ENCODE results near the gene CC2D2A. TPM values are rescaled to one million over a fixed set of nuclear protein-coding genes. Genes with fewer than 3 reads are reported as not detected.

Gene CC2D2A
- total and polyA plus RNA-seq, 9 of the 15 experiments (the other 6 are each of a cell fraction or from before 2014, with no cell fraction given): 0.36 to 2.5 (median 1.6) TPM

GRCh38 chr4:15638418-15638817 lies 168.7 kb downstream of the CC2D2A start:
- BruUV-seq (replicated peaks): no TSS peak
- CTCF ChIA-PET (ENCODE audit: low intra/inter-chr PET ratio): no interaction called here
- 86% methylated on average over 6 of the region's 6 CpGs for WGBS (ENCODE audit: insufficient coverage, low coverage, missing lambda C conversion rate)
- TF ChIP-seq ZBTB43 (CRISPR knock-in tag; IDR thresholded peaks at IDR 0.05) (no peak), CEBPB (tag; IDR thresholded peaks at IDR 0.05) (peak; percentile 56; the same call in 1 of the 2 replicates), TCF7L2 (IDR thresholded peaks at IDR 0.05; ENCODE audit: low read depth, low read length) (no peak), THAP12 (CRISPR knock-in tag; IDR thresholded peaks at IDR 0.05) (no peak), HDGF (IDR thresholded peaks at IDR 0.05) (no peak), CEBPG (CRISPR knock-in tag; IDR thresholded peaks at IDR 0.05) (no peak), CEBPG (tag; conservative IDR thresholded peaks at IDR 0.05 in 1 of 2, IDR thresholded peaks at IDR 0.05 in 1 of 2) (peak in 1 of 2 experiments; percentile 65; a peak in 2 of 4 replicates), ZNF407 (IDR thresholded peaks at IDR 0.05; ENCODE audit: low read depth) (no peak), HMGXB4 (CRISPR knock-in tag; IDR thresholded peaks at IDR 0.05) (no peak)

More at GRCh38 chr4:15638418-15638817, 168.7 kb downstream of the CC2D2A start:
- no peak overlapping the region for H2AFZ ChIP-seq (ENCODE audit: low read depth, low read length)
- no peaks in the 10 kb centered on the region for H4K20me1 ChIP-seq (replicated peaks; ENCODE audit: control insufficient read depth, insufficient read depth, low read length)
- H3K9me1 ChIP-seq (ENCODE audit: control insufficient read depth, insufficient read depth, low read length): no peaks in the 10 kb centered on the region
- in situ Hi-C loops (cut with MboI) (no loop called here), intact Hi-C loops (cut with micrococcal nuclease) (no loop called here)
- H3K27ac ChIP-seq (ENCODE audit: extremely low read depth, low read depth, low read length): no peak overlapping the region
- no peak for FAIRE-seq
- H3K4me1 ChIP-seq (replicated peaks in 1 of 2; ENCODE audit: control insufficient read depth in 2 of 2, insufficient read depth in 2 of 2, low read length in 2 of 2): no peaks in the 10 kb centered on the region
- H3K9ac ChIP-seq (ENCODE audit: insufficient read depth in 1 of 2, low read depth in 2 of 2, low read length in 2 of 2): no peak overlapping the region
- ATAC-seq: no peak
- no peaks in the 10 kb centered on the region for H3K27me3 ChIP-seq (ENCODE audit: control insufficient read depth in 2 of 2, insufficient read depth in 2 of 2, low read length in 2 of 2)
- POLR2A ChIA-PET: no interaction called here
- peaks cover 52% of the 10 kb centered on the region; the same call in 2 of the 3 replicates for H3K36me3 ChIP-seq (ENCODE audit: control insufficient read depth, insufficient read depth, low read length)
- no peak for DNase-seq (ENCODE audit: extremely low read depth in 1 of 4, low spot score in 3 of 4)
- no peak overlapping the region for H3K4me2 ChIP-seq (ENCODE audit: insufficient read depth, low read length)
- no peaks in the 10 kb centered on the region for H3K9me3 ChIP-seq (replicated peaks; ENCODE audit: control insufficient read depth, insufficient read depth, low read depth, low read length)
- no peak overlapping the region for H3K4me3 ChIP-seq
- H3K79me2 ChIP-seq (ENCODE audit: control insufficient read depth, insufficient read depth, low read length): peaks cover 9% of the 10 kb centered on the region; the same call in 2 of the 3 replicates

Data from K562 (cell line).